GM12801 (cell line): Measurements from ENCODE around the gene DHX16.

Experiments
- TF ChIP-seq, protein P1 (sequence below): IDR thresholded peaks from one replicate; pipeline ENCODE4 v1.5.1; 2011; ENCODE audit warnings: control low read depth; ENCODE audit not compliant: insufficient read length; ENCODE audit errors: extremely low read depth

The DHX16 gene

DNA sequence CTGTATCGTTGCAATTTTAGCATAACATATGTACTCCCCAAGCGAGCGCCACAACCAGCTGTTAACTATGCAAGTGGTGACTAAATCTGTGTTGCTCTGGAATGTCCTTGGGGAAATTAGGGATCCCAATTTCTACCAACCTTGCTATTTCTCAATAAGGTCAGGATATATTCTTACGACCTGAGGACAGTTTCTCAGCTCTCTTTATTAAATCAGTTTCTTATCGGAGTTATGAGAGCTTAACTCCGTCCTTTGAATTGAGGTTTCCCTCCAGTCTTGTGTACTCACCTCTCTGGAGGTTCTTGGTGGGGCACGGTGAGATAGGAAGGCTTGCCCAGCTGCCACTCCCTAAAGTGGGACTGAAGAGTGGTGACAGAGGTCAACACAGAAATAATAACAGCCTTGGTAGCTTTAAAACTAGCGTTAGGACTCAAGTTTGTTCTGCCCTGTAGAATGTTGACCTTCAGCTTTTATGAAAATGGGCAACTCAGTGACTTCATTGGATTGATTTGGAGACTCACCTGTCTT, 54.5 kb downstream of the DHX16 start:
- TF ChIP-seq, protein P1, sequence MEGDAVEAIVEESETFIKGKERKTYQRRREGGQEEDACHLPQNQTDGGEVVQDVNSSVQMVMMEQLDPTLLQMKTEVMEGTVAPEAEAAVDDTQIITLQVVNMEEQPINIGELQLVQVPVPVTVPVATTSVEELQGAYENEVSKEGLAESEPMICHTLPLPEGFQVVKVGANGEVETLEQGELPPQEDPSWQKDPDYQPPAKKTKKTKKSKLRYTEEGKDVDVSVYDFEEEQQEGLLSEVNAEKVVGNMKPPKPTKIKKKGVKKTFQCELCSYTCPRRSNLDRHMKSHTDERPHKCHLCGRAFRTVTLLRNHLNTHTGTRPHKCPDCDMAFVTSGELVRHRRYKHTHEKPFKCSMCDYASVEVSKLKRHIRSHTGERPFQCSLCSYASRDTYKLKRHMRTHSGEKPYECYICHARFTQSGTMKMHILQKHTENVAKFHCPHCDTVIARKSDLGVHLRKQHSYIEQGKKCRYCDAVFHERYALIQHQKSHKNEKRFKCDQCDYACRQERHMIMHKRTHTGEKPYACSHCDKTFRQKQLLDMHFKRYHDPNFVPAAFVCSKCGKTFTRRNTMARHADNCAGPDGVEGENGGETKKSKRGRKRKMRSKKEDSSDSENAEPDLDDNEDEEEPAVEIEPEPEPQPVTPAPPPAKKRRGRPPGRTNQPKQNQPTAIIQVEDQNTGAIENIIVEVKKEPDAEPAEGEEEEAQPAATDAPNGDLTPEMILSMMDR = no peak

DNA sequence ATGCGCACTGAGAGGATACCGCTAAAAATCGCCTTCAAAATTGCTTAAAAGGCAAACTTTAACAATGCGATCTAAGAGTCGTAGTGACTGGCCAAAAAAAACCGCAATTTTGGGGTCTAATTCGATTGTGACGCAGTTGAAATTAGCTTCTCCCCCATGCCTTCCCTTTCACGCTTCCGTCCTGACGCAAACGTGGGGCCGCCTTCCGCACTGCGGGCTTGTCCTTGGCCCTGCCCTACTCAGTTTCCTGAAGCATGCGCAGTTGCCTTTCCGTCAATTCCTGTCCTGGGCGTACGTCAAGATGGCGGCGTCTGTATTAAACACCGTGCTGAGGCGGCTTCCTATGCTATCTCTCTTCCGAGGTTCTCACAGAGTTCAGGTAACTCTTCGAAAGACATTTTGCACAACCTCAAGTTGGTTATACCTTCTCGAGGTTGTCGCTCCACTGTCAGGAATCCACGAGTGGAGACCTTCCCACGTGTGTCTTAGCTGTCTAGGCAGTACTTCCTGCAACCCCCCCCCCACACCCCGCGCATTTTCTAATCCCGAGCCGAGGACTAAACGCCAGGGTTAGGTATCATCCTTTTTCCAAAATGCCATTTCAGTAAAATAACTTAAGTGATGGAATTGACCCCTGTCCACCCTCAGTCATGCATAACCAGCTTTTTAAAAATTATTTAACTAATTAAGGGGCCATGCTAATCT, 55.1 kb downstream of the DHX16 start, which contains the start of gene MRPS18B:
MRPS18B (plus strand) TSS at position 276 of the 705 bp plus-strand sequence; CDS start at position 302, 26 bp downstream.
- TF ChIP-seq, protein P1 = no peak

DNA sequence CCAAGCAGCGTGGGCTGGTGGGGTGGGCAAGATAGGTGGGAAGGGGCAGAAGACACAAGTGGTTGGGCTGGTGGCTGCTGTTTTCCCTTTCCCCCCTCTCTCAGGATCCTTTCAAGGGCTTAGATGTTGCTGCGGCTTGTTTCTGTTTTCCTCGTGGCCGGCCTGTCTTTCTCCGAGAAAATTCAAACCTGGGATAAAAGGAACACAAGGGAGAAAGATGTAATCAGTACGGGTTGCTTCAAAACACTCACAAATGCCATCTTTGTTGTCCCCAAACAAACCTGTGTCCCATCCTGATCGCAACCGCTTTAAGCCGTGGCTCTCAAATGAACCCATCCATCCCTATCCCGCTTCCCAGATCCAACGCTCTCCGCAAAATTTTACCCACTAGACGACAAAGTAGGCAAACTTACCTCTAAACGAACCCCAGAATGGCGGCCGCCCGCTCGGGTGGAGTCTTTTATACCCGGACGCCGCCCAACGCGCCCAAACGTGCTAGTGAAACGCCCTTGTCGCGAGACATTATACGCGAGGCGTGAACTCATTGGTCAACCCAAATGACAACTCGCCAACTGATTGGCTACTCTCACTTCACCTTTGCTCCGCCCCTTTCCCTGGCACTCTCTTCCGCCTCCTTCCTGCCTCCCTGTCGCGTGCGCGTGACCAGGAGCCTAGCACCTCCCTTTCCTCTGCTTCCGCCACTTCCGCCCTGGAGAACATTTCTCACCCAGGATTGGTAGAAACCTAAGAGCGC, 55.8 kb downstream of the DHX16 start, which contains the start of gene PPP1R10:
PPP1R10 (minus strand) TSS at position 433 of the 754 bp plus-strand sequence. CDS start 7,299 bp downstream, outside the sequence.
- TF ChIP-seq, protein P1 = no peak

DNA sequence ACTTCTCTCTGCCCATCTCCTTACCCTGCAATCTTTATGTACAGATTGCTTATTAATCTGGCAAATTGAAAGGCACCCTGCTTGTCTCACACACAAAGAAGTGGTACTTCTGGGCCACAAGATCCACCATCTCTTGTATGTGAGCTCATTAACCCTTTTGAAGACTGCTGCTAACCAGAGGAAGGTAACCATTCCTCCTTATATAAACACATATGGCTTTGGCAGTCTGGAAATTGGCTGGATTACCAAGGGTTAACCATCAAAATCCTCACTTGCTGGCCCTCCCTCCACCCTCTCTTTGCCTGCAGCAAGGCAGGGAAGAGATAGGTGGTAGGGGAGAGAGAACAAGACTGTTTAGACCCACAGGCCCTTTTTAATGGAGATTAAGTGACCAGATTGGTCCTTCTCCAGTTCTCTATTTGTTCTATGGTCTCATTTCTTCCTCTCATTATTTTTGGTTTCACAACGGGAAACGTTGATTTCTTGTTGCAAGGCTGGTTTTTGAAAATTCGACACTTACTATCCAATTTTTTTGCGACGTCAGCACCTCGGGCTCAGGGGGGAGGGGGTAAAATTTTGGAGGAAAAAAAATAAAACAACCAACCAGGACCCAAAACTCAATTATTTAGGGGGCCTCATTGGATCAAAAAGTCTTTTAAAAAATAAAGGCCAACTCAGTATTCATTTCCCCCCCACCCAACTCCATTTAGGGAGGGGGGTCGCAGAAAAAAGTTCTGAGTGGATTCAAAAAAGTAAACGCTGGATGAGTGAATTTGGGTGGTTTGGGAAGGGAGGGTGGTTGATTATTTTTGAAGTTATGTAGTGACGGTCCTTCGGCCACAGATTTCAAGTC, 56.6 kb downstream of the DHX16 start:
- TF ChIP-seq, protein P1 = no peak

DNA sequence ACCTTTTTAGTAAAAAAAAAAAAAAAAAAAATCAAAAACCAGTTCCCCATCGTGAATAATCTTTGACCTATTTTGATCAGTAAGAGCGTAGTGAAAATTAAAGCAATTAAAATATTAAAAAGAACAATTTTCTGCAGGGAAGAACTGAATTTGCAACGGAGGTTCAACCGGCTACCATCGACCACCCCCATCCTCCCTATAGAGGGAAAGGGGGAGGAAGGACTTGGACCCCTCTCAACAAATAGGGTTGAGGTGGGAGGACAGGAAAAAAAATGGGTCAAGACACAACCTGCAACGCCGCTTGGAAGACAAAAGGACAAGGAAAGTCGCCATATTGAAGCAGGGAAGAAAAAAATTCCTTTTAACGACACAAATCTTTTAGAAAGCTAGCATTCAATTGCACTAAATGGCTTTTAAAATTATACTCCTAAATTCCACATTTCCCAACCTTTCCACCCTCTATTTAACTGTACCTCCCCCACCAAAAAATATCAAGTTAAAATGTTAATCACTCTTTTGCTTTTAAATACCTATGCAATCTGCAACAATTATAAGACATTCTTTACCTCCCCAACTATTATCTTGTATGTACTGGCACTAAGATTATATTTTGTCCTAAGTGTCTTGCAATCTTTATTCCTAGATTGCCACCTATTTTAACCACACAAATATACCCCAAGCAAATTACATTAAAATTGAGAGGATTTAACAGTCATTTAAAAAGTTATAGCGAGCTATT, 57.4 kb downstream of the DHX16 start:
- TF ChIP-seq, protein P1 = no peak

DNA sequence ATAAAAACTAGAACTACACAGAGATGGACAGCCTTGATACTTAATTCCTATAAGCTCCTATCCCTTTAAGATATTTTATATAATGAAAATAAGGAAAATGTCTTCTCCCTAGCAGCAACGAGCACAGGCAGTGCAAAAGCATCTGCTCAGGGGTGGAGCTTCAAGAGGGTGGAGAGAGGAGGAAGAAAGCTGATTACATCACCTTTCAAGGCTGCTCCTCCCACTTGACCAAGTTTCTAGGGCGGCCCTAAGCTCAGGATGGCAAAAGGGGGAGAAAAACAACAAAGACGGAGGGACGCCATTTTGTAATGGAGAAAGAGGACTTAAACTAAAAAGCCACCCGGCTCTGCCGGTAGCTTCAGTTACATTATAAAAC, 58.0 kb downstream of the DHX16 start:
- TF ChIP-seq, protein P1 = no peak
